Fibroblast of lung (primary cell): ENCODE results near the gene CCDC197.

Experiments
- CTCF ChIP-seq, 2 donors: IDR thresholded peaks in 1 of 2; conservative IDR thresholded peaks in 1 of 2; 1 replicate in 1 of 2; 2 replicates in 1 of 2; pipeline ENCODE4 v1.5.1; 2011 to 2012; ENCODE audit warnings: low read length in 2 of 2, control low read depth in 1 of 2, inconsistent platforms in 1 of 2, low read depth in 1 of 2, mild to moderate bottlenecking in 1 of 2
- EZH2 ChIP-seq: IDR thresholded peaks from 2 replicates; pipeline ENCODE4 v1.5.1; 2012; ENCODE audit warnings: low read length, control low read depth, mild to moderate bottlenecking; ENCODE audit errors: missing control alignments

GRCh38 chr14:94009767-94010166 is 12.7 kb downstream of the CCDC197 start:
- TF ChIP-seq CTCF (conservative IDR thresholded peaks at IDR 0.05 in 1 of 2, IDR thresholded peaks at IDR 0.05 in 1 of 2; ENCODE audit: low read depth in 1 of 2, low read length in 2 of 2) (no peak), EZH2 (no peak)
